Effector CD8-positive, alpha-beta T cell (primary cell): Measurements from ENCODE around the gene DHDDS.
"Not testable (repeated sequence)": the region's sequence is repeated elsewhere in the genome, so short reads cannot be mapped to it uniquely, and the experiment has no call there.

Source experiments
- DNase-seq: peaks from one replicate; lab custom pipeline; 2025; lab: John Stamatoyannopoulos, UW

Gene DHDDS

DNA sequence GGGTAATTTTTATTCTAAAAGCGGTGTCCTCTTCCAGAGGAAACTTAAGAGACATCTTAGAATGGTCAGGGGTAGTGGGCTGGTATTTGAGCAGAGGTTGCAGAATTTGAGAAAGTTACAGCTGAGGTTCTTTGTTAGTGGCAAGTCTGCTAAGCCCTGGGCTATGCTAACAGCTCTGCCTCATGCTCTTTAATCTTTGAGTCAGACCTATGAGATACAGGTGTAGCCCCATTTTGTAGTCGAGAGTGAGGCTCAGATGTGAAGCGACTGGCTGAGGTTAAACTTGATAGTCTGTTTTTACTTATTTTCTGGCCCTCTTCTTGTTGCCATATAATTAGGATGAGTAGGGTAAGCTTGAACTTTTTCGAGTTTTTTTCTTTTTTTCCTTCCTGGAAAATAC, 44.8 kb downstream of the DHDDS start:
- DNase-seq: no peak

DNA sequence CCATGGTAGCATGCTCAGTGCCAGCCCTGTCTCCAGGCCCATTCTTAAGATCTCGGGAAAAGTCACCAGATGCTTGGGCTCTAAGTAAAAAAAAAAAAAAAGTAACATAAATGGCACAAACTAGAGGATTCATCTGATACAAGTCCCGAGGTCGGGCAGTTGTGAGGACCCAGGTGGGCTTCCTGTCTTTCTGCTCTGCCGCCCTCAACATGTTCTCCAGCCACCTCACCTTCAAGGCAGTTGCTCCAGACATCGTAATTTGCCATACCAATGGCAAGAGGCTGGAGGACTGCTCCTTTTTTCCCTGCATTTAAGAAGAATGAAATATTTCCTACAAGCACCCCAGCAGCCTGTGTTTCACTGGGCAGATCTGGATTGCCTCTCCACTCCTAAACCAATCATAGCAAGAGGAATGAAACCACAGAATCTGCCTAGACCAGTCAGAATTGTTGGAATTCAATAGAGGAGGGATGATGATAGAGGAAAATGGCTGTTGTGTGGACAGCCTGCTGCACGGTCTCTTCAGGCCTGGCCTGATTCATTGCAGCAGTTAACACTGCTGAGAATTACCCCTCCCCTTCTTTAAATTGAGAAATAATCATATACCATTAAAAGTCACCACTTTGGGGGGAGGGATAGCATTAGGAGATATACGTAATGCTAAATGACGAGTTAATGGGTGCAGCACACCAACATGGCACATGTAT, 45.5 kb downstream of the DHDDS start:
- DNase-seq: no peak

DNA sequence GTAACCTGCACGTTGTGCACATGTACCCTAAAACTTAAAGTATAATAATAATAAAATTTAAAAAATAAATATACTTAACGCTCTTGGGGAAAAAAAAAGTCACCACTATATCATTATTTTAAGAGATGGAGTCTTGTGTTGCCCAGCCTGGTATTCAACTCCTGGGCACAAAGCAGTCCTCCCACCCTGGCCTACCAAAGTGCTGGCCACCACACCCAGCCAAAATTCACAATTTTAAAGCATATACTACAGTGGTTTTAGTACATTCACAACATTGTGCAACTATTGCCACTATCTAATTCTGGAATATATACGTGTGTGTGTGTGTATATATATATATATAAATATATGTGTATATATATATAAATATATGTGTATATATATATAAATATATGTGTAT, 46.0 kb downstream of the DHDDS start:
- no peak for DNase-seq

DNA sequence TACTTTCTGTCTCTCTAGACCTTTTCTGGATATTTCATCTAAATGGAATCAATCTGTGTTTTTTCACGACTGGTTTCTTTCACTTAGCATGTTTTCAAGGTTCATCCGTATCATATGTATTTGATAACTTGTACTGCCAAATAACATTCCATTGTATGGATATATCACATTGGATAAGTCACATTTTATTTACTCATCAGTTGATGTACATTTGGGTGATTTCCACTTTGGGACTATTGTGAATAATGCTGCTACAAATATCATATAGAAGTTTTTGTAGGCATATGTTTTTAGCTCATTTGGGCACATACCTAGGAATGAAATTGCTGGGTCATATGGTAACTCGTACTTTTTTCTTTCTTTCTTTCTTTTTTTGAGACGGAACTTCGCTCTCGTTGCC, 46.9 kb downstream of the DHDDS start:
- no peak for DNase-seq

DNA sequence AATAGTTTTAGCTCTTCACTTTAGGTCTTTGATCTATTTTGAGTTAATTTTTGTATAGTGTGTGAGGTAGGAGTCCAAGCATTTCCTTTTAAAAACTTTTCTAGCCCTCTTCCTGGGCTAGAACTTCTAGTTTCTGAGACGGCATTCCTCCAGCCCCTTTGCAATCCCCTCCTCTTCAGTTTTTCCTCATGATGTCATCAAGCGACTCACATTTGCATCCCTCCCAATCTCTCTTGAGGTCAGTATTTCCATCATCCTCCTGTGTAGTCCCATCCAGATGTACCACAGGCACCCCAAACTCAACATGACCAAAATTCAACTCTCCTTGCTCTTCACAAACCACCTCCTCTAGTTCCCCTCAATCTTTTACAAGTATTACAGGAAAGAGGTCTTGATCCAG, 50.8 kb downstream of the DHDDS start:
- no peak for DNase-seq

DNA sequence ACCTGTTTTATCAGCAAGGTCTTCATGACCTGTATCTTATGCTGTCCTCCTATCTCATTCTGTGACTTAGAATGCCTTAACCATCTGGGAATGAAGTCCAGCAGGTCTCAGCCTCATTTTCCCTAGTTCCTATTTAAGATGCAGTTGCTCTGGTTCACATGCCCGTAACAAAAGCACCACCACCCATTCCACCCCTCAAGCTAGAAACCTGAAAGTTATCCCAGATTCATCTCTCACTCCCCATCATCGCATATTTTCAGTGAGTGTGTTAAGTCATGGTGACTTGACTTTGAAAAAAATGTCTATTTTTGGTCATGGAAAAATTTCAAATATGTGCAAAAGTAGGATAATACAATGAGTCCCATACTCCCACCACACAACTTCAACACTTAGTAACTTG, 51.9 kb downstream of the DHDDS start:
- no peak for DNase-seq

DNA sequence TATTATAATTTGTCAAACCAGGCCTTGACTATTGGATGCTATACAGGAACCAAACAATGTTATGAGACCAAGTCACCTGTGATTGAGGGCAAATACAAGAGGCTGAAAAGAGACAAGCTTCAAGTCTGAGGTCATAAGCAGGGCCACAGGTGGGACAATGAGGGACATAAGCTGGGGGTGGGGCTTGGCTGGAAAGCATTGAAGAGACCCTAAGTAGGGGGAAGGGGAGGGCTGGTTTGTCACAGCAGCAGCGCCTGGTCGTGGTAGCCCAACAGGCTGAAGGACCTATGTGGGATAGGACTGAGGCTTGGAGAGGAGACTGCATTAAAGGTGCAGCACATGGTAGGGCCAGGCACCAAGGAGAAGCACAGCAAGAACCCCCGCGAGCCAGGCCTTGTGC, 58.0 kb downstream of the DHDDS start:
- DNase-seq: no peak

DNA sequence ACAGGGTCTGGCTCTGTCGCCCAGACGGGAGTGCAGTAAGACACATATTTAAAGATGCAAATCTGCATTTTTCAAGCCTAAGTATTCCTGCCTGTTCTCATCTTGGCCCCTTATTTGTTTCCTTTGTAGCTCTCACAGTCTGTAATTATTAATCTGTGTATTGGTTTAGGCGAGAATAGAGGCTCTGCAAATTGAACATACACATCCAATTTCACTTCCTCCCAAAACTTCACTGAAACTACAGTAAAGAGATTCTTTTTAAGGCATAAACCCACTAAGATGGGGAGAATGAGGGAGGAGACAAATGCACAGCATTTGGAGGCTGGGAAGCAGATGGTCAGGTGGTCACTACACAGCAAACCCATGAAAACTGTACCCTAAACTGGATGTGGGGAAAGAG, 61.1 kb downstream of the DHDDS start:
- no peak for DNase-seq

DNA sequence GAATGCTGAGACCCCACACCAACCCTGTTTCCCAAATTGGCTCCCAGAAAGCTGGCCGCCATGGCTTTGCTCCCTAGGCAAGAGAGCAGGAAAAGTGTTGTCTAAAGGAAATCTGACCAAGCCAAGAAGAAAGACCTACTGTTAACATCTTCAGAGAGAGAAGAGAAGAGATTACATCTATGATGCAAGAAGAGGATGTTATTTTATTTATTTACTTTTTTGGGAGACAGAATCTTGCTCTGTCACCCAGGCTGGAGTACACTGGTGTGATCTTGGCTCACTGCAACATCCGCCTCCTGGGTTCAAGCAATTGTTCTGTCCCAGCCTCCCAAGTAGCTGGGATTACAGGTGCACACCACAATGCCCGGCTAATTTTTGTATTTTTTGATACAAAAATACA, 61.8 kb downstream of the DHDDS start:
- no peak for DNase-seq

DNA sequence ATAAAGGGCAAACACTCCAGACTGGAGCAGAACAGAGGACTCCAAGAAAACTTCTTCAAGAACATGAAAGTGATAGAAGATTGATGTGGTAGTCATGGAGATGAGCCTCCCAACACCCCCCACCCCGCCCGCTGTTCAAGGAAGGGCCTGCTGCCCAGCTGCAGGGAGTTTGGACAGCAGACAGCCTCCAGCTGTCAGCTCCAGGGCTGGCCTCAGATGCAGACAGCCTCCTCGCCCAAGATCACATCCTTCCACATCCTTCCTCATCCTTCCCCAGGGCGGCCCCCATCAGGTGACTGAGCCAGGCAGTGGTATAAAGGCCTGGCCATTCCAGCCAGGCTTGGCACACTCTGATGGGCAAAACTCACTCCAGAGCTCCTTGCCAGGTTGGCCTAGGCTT, 64.7 kb downstream of the DHDDS start:
- DNase-seq: no peak

DNA sequence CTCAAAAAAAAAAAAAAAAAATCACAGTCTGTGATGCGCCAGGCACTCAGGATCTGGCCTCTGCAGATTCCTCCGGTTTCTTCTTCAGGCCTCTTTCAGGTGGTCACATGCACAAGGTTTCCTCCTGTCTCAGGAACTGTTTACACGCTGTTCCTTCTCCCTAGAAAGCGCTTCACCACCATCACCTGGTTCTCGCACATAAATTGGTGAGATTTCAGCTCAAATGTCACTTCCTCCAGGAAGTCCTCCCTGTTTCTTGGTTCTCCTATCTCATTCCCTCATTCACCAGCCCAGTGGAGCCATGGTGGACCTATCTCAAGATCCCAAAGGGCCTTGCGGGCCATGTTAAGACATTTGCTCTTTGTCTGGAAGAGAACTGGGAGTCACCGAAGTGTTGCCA, 66.8 kb downstream of the DHDDS start:
- DNase-seq: no peak

DNA sequence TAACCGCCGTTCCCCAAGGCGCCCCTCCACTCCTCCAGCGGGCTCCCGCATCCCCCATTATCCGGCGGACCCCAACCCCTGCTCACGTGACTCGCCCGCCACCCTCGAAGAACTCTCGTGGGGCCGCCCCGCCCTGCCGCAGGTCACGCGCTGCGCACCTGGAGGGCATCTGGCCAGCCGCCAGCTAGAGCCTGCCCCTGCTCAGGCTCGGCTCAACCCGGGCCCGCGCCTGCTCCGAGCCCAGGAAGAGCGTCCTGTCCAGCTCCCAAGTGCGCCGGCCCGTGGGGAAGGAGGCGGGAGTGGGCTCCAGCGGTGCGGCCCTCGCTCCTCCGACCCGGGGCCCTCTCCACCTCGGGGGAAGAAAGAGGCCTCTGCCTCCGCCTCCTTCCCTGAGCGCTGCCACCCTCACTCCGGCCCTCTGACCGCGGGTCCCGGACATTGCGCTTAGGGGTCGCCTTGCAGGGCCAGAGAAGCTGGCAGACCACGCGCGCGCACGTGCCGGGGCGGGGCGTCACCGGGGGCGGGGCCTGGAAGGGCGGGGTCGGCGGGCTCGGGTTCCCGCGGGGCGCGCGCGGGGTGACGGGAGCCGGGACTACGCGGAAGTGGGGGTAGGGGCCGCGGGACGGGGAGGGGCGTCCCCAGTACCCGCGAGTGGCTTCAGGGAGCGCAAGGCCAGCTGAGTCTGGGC, 68.5 kb downstream of the DHDDS start:
- DNase-seq: peak; percentile 79

DNA sequence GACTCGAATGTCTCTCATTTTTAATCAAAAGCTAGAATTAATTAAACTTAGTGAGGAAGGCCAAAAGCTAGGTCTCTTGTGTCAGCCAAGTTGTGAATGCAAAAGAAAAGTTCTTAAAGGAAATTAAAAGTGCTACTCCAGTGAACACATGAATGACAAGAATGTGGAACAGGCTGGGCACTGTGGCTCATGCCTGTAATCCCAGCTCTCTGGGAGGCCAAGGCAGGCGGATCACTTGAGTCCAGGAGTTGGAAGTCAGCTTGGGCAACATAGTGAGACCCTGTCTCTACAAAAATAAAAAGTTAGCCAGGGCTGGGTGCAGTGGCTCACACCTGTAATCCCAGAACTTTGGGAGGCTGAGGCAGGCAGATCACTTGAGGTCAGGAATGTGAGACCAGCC, 78.6 kb downstream of the DHDDS start:
- not testable (repeated sequence) for DNase-seq

DNA sequence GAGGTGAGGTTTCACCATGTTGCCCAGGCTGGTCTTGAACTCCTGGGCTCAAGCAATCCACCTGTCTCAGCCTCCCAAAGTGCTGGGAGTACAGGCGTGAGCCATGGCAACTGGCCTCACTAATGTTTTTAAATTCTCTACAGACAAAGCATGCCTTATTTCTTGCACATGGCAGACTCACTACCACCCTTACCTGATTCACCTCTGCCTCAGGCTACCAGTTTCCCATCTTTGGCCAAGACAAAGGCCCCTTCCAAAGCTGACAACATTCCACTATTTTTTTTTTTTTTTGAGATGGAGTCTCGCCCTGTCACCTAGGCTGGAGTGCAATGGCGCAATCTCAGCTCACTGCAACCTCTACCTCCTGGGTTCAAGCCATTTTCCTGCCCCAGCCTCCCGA, 83.7 kb downstream of the DHDDS start:
- DNase-seq: not testable (repeated sequence)

DNA sequence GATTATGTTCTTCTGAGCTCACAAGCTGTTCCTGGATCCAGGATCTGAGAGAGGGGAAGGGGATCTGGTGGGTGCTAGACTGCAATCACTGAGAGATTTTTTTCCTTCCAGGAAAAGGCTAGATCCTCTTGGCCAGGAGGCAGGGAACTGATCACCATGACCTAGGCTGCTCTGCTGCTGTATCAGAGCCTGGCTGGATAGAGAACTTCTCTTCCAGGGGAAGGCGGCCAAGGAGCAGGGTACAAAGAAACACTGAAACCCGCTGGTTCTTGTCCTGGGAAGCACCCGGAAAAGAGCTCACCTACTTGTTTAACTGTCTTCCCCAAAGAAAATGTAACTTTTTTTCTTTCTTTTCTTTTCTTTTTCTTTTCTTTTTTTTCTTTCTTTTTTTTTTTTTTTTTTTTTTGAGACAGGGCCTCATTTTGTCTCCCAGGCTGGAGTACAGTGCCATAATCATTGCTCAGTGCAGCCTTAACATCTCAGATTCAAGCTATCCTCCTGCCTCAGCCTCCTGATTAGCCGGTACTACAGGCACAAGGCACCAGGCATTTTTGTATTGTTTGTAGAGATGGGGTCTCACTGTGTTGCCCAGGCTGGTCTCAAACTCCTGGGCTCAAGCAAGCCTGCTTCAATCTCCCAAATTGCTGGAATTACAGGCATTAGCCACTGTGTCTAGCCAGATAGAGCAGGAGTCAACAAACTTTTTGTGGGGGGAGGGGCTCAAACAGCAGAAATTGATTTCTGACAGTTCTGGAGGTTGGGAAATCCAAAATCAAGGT, 85.1 kb downstream of the DHDDS start:
- DNase-seq: no peak

DNA sequence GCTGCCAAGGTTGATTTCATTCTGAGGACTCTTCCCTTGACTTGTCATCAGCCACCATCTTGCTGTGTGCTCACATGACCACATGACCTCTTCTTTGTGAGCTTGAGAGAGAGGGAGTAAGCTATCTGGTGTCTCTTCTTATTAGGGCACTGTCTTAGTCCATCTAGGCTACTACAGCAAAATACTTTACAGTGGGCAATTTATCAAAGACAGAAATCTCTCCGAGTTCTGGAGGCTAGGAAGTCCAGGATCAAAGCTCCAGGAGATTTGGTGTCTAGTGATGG, 85.6 kb downstream of the DHDDS start:
- no peak for DNase-seq

DNA sequence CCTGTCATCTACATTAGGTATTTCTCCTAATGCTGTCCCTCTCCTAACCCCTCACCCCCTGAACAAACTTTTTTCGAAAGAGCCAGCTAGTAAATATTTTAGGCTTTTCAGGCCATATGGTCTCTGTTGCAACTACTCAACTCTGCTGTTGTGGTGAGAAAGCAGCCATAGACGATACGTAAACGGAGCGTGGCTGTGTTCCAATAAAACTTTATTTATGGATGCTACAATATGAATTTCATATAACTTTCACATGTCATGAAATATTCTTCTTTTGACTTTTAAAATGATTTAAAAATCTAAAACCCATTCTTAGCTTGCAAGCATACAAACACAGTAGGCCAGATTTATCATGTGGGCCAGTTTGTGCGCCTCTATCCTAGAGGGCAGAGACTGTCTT, 86.2 kb downstream of the DHDDS start:
- DNase-seq: no peak

DNA sequence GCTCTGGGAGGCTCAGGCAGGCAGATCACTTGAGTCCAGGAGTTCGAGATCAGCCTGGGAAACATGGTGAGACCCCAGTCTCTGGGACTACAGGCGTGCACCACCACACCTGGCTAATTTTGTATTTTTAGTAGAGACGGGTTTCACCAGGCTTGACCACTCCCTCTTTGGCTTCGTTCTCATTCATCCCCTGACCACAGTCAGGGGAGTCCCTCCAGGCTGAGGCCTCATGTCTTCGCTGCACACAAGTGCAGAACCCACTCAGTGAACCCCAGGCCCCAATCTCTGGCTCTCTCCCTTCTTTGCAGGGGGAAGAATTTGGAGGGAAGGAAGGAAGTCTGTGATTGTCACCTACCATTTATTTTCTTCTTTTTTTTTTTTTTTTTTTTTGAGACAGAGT, 88.2 kb downstream of the DHDDS start:
- no peak for DNase-seq
